GM21786 (cell line): ENCODE data around the gene MBNL1.

ENCODE experiments used
- ATAC-seq: cut with Tn5 transposase; IDR thresholded peaks from one replicate; pipeline ENCODE4 v1.9.1; 2021; ENCODE audit not compliant: unreplicated experiment

MBNL1 gene

DNA sequence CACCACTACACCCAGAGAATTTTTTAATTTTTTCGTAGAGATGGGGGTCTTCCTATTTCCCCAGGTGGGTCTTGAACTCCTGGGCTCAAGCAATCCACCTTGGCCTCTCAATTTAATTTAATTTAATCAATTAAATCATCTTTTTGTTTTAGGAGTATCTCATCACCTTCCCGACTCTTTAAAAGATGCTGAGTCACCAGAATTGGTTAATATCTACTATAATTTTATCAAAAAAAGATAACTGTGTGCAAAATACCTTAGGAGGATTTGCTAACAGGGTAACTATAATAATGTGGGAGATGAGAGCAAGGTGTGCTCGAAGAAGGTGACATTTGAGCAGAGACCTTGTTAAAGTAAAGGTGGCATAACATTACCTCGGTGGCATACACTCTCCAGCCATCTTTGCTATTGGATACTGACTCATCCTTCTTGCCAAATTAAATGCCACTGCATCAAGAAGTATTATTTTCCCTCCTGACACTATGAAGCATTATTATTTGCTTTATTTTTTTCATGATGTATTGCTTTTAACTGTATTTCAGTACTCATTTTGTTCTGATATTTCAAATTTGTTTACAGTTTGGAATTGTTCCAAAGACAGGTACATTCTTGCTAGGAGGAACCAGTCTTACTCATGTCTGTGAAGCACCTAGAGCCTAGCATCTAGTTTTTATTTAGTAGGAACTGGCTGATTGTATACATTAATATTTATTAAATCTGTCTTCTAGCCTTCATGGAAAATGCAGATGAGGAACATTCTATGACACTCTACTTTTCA is 200.7 kb downstream of the MBNL1 start:
- ATAC-seq = no peak

DNA sequence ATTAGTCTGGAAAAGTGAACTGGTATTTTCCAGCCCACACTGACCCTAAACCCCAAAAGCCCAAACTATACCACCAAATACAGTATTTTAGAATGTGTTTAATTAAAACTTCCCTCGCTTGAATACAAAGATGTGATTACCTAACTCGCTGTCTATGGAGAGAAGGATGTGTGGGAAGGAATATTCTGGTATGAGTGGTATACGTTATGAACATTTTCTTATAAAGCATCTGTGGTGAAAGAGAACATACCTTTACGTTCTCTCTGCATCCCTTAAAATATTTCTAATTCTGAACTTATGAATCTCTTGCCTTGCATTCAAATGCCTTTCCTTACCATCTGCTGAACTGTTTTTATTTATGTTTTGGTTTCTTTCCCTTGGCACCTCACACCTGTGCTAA is 201.4 kb downstream of the MBNL1 start:
- ATAC-seq = no peak

DNA sequence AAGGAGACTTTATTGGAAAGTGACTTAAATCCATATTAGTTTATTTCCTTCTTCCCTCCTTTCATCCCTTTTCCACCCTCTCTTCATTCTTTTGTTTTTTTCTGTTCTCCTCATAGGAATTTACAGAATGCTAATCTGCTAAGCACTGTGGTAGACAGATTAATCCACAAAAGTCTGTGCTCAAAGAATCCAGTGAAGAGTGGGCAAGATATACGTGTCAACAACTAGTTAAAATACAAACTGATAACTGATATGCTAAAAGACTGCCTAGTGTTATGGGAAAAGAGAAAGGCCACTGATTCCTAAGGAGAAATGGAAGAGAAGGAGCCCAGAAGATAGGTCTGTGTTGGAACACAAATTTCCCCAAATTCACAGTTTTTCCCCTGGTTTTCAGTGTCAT is 202.2 kb downstream of the MBNL1 start:
- no peak for ATAC-seq

- ATAC-seq = peak; percentile 68
Measured at GRCh38 chr3:152471814-152472671, 203.3 kb downstream of the MBNL1 start.

DNA sequence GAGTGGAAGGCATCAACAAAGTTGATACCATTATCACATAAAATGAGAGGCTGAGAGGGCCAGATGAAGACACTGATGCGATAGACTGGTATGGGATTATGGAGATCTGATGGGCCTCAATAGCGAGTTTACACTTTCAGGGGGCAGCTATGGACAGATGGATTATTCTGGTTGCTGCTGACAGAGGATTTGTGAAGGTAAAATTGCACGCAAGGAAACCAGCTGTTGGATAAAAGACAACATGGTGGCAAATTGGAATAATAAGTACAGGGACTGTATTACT is 203.9 kb downstream of the MBNL1 start:
- ATAC-seq = no peak

- peak; percentile 67 for ATAC-seq
Measured at GRCh38 chr3:152474585-152474984, 205.9 kb downstream of the MBNL1 start.

GRCh38 chr3:152477422-152477821 is 208.7 kb downstream of the MBNL1 start:
- ATAC-seq = no peak

- ATAC-seq = peak; percentile 91
Measured at GRCh38 chr3:152480282-152480953, 211.7 kb downstream of the MBNL1 start.

- no peak for ATAC-seq
Measured at GRCh38 chr3:152486364-152486763, 217.6 kb downstream of the MBNL1 start.

- no peak for ATAC-seq
Measured at GRCh38 chr3:152488449-152488848, 219.7 kb downstream of the MBNL1 start.

DNA sequence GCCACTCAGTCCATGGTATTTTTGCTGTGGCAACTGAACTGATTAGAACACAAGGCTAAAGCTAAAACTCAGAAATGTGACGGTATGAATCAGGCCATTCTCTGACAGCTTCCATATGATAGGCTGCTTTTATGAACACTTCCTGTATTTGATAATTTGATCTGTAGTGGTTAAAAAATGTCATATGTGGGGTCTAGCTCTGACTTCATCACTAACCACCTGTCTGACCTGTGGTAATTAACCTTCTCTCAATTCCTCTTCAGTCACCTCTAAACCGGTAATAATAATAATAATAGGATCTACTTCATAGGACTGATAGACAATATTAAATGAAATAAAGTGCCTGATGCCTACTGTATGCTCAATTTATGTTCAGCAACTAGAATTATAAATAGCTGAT is 223.2 kb downstream of the MBNL1 start:
- peak; percentile 51 for ATAC-seq

DNA sequence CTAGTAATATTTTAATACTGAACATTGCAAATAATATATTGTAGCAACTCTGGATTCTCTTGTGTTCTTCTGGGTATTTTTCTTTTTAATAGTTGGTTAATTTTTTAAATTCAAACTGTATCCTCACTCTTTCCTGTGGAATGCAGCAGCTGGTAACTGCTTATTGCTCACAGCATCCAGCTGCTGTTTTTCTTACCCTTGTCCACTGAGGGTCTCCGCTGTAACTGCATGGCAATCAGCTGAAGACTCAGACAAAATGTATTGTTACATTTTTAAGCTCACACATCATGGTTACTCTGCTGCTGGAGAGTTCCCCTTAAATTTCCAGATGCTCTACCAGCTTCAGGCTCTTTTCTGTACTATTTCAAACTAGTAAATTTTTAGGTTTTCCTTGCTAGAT is 227.6 kb downstream of the MBNL1 start:
- no peak for ATAC-seq

- ATAC-seq = peak; percentile 60
Measured at GRCh38 chr3:152496716-152497115, 228.0 kb downstream of the MBNL1 start.

GRCh38 chr3:152497457-152497856 is 228.7 kb downstream of the MBNL1 start:
- no peak for ATAC-seq

DNA sequence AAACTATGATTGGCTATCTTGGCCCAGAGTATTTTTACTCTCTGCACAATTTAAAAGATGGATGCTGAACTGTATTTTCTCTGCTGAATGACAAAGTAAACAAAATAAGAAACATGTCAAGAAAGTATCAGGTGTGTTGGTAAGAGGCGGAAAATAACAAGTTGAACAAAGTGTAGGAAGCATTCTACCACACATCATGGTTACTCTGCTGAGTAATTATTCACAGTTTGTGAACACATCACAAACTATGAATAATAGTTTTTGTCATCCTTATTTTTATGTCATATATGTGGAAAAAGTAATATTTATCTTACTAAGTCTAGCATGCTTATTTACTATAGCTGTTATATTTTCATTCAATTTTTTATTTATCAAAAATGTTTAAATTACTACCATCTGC is 229.2 kb downstream of the MBNL1 start:
- no peak for ATAC-seq

DNA sequence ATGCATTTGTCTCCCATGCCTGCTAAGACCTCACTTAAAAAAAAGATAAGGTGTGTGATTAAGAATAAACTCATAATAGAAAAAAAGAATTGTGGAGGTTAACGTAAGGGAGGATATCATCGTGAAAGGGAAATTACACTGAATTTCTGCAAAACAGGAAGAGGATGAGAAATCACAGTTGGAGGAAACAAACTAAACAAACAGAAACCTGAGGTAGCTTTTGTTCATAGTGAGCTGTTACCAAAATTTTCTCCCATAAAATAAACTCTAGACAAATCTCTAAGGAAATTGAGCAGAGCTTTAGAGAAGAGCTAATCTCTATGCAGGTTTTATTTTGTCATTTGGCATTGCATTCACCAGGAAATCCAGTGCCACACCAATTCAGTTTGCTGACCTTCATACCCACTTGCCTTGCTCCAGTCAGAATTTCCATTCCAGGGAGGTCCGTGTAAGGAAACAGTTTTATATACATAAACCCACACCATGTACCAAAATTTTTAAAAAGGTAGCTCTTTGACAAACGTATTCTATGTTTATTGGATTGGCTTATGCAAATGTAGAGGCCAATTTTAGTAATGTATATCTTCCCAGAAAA is 231.2 kb downstream of the MBNL1 start:
- no peak for ATAC-seq

- ATAC-seq = peak; percentile 96
Measured at GRCh38 chr3:152505926-152506325, 237.2 kb downstream of the MBNL1 start.

DNA sequence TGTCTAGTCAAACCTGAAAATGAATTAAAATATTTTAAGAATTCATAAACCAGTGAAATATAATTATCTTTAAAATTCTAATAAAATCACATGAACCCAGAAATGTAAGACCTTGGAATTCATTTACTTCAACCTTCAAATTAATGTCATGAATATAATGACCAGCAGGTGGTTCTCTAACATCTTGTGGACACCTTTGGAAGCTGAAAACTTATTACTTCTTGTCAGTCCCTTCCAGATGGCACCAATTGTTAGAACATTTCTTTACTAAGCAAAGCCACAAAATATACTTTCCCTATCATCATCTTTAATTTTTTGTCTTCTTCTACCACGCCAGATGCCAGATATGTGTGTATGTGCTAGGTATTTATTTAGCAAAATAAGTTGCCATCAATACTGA is 240.0 kb downstream of the MBNL1 start:
- no peak for ATAC-seq

DNA sequence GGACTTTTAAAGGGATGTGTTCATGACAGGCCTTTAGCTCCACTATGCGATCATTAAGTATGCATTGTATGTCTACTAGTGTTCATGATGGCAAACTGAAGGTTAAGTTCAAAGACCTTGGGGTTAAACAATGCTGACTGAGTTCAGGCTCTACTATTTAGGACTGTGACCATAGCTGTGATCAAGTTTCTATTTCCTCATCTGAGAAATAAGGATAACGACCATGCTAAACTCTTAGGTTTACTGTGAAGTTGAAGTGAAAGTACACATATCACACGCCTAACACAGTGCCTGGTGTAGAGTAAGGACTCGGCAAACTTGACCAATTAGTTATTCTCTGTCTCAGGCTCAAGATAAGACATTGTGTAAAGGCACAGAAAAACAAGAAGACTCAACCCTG is 243.2 kb downstream of the MBNL1 start:
- peak; percentile 70 for ATAC-seq

- ATAC-seq = no peak
Measured at GRCh38 chr3:152513301-152513960, 244.7 kb downstream of the MBNL1 start.
